ENCODE data around the gene TRIM73. TPM values are rescaled to one million over a fixed set of nuclear protein-coding genes. Genes with fewer than 3 reads are reported as not detected.
"Not testable (repeated sequence)": the region's sequence is repeated elsewhere in the genome, so short reads cannot be mapped to it uniquely, and the experiment has no call there.

Gene TRIM73
- total and polyA plus RNA-seq, 2 of the 13 experiments (the other 11 are each of a cell fraction or from before 2014, with no cell fraction given): 1.5 to 5.7 TPM

GRCh38 chr7:75374519-75375317 lies 20.7 kb upstream of the TRIM73 start:
- H4K20me1 ChIP-seq (ENCODE audit: insufficient read depth, low read length); DNase-seq (ENCODE audit: low spot score); BruUV-seq (replicated peaks); H3K79me2 ChIP-seq (ENCODE audit: insufficient read depth, low read length); H3K27ac ChIP-seq (ENCODE audit: extremely low read length, insufficient read depth, low read length); H3K4me3 ChIP-seq (replicated peaks in 1 of 3; ENCODE audit: insufficient read depth in 1 of 3, low read depth in 2 of 3, low read length in 3 of 3); CTCF ChIA-PET (ENCODE audit: low intra/inter-chr PET ratio, low total read pairs); H3K9ac ChIP-seq (ENCODE audit: insufficient read depth, low read depth, low read length); H3K4me2 ChIP-seq (ENCODE audit: low read depth, low read length); intact Hi-C loops (cut with micrococcal nuclease; ENCODE audit: unreplicated experiment); in situ Hi-C loops (cut with HindIII; ENCODE audit: extremely low pct_ligation_motif_present, low pct_unique_long_range_greater_than_20kb); H3K4me1 ChIP-seq (ENCODE audit: insufficient read depth, low read length); FAIRE-seq; H2AFZ ChIP-seq (ENCODE audit: low read length); H3K9me3 ChIP-seq (ENCODE audit: low read length); H3K36me3 ChIP-seq (replicated peaks in 1 of 2; ENCODE audit: control insufficient read depth in 1 of 2, insufficient read depth in 2 of 2, low read length in 2 of 2); H3K27me3 ChIP-seq (ENCODE audit: control insufficient read depth in 1 of 2, insufficient read depth in 2 of 2, low read length in 2 of 2); POLR2A ChIA-PET: not testable (repeated sequence)
- peak; percentile 74 for ATAC-seq
- WGBS (ENCODE audit: low lambda C conversion rate): no CpG with 5 or more reads among the region's 17 CpGs

- H4K20me1 ChIP-seq (ENCODE audit: insufficient read depth, low read length); H3K4me3 ChIP-seq (replicated peaks in 1 of 3; ENCODE audit: insufficient read depth in 1 of 3, low read depth in 2 of 3, low read length in 3 of 3); H3K36me3 ChIP-seq (replicated peaks in 1 of 2; ENCODE audit: control insufficient read depth in 1 of 2, insufficient read depth in 2 of 2, low read length in 2 of 2); DNase-seq (ENCODE audit: low spot score); H3K9ac ChIP-seq (ENCODE audit: insufficient read depth, low read depth, low read length); H3K4me1 ChIP-seq (ENCODE audit: insufficient read depth, low read length); intact Hi-C loops (cut with micrococcal nuclease; ENCODE audit: unreplicated experiment); H3K9me3 ChIP-seq (ENCODE audit: low read length); H3K4me2 ChIP-seq (ENCODE audit: low read depth, low read length); ATAC-seq; H3K27me3 ChIP-seq (ENCODE audit: control insufficient read depth in 1 of 2, insufficient read depth in 2 of 2, low read length in 2 of 2); H3K79me2 ChIP-seq (ENCODE audit: insufficient read depth, low read length); POLR2A ChIA-PET; H3K27ac ChIP-seq (ENCODE audit: extremely low read length, insufficient read depth, low read length); CTCF ChIA-PET (ENCODE audit: low intra/inter-chr PET ratio, low total read pairs); in situ Hi-C loops (cut with HindIII; ENCODE audit: extremely low pct_ligation_motif_present, low pct_unique_long_range_greater_than_20kb); H2AFZ ChIP-seq (ENCODE audit: low read length); FAIRE-seq: not testable (repeated sequence)
- no CpG with 5 or more reads among the region's 6 CpGs for WGBS (ENCODE audit: low lambda C conversion rate)
- TSS peak; percentile 35 for BruUV-seq (replicated peaks)
These were observed 2.2 kb upstream of the TRIM73 start for GRCh38 chr7:75393194-75393593.

GRCh38 chr7:75397865-75398264 lies 2.4 kb downstream of the TRIM73 start:
- H3K79me2 ChIP-seq (ENCODE audit: insufficient read depth, low read length); H3K4me2 ChIP-seq (ENCODE audit: low read depth, low read length); POLR2A ChIA-PET; H3K9ac ChIP-seq (ENCODE audit: insufficient read depth, low read depth, low read length); H3K4me3 ChIP-seq (replicated peaks in 1 of 3; ENCODE audit: insufficient read depth in 1 of 3, low read depth in 2 of 3, low read length in 3 of 3); H2AFZ ChIP-seq (ENCODE audit: low read length); CTCF ChIA-PET (ENCODE audit: low intra/inter-chr PET ratio, low total read pairs); BruUV-seq (replicated peaks); H3K27me3 ChIP-seq (ENCODE audit: control insufficient read depth in 1 of 2, insufficient read depth in 2 of 2, low read length in 2 of 2); H3K27ac ChIP-seq (ENCODE audit: extremely low read length, insufficient read depth, low read length); H3K4me1 ChIP-seq (ENCODE audit: insufficient read depth, low read length); H3K9me3 ChIP-seq (ENCODE audit: low read length); intact Hi-C loops (cut with micrococcal nuclease; ENCODE audit: unreplicated experiment); in situ Hi-C loops (cut with HindIII; ENCODE audit: extremely low pct_ligation_motif_present, low pct_unique_long_range_greater_than_20kb); H3K36me3 ChIP-seq (replicated peaks in 1 of 2; ENCODE audit: control insufficient read depth in 1 of 2, insufficient read depth in 2 of 2, low read length in 2 of 2); H4K20me1 ChIP-seq (ENCODE audit: insufficient read depth, low read length); DNase-seq (ENCODE audit: low spot score): not testable (repeated sequence)
- FAIRE-seq (peak; percentile 99), ATAC-seq (peak; percentile 87)
- WGBS (ENCODE audit: low lambda C conversion rate): no CpG with 5 or more reads among the region's 2 CpGs

GRCh38 chr7:75398771-75399700 lies 3.6 kb downstream of the TRIM73 start:
- no CpG with 5 or more reads among the region's 34 CpGs for WGBS (ENCODE audit: low lambda C conversion rate)
- H2AFZ ChIP-seq (ENCODE audit: low read length); H3K9ac ChIP-seq (ENCODE audit: insufficient read depth, low read depth, low read length); H3K79me2 ChIP-seq (ENCODE audit: insufficient read depth, low read length); in situ Hi-C loops (cut with HindIII; ENCODE audit: extremely low pct_ligation_motif_present, low pct_unique_long_range_greater_than_20kb); H3K27ac ChIP-seq (ENCODE audit: extremely low read length, insufficient read depth, low read length); H3K27me3 ChIP-seq (ENCODE audit: control insufficient read depth in 1 of 2, insufficient read depth in 2 of 2, low read length in 2 of 2); intact Hi-C loops (cut with micrococcal nuclease; ENCODE audit: unreplicated experiment); H3K4me1 ChIP-seq (ENCODE audit: insufficient read depth, low read length); CTCF ChIA-PET (ENCODE audit: low intra/inter-chr PET ratio, low total read pairs); POLR2A ChIA-PET; H3K36me3 ChIP-seq (replicated peaks in 1 of 2; ENCODE audit: control insufficient read depth in 1 of 2, insufficient read depth in 2 of 2, low read length in 2 of 2); H3K4me2 ChIP-seq (ENCODE audit: low read depth, low read length); H4K20me1 ChIP-seq (ENCODE audit: insufficient read depth, low read length); DNase-seq (ENCODE audit: low spot score); H3K9me3 ChIP-seq (ENCODE audit: low read length); BruUV-seq (replicated peaks); H3K4me3 ChIP-seq (replicated peaks in 1 of 3; ENCODE audit: insufficient read depth in 1 of 3, low read depth in 2 of 3, low read length in 3 of 3): not testable (repeated sequence)
- FAIRE-seq: peak; percentile 8
- peak; percentile 17 for ATAC-seq
